Progenitor cell of endocrine pancreas (in vitro differentiated cells): ENCODE data around the gene HOGA1. TPM values are rescaled to one million over a fixed set of nuclear protein-coding genes. Genes with fewer than 3 reads are reported as not detected.
"Not testable (repeated sequence)": the region's sequence is repeated elsewhere in the genome, so short reads cannot be mapped to it uniquely, and the experiment has no call there.

ENCODE experiments used
- DNase-seq: peaks from one replicate; pipeline ENCODE4 v3.0.0; 2021; ENCODE audit warnings: low spot score; ENCODE audit not compliant: unreplicated experiment
- H3K27ac Mint-ChIP-seq: 2 replicates; pipeline ENCODE4 v1.8.0; 2021; ENCODE audit warnings: mild to moderate bottlenecking, moderate library complexity, mixed read lengths
- H3K27me3 Mint-ChIP-seq: 2 replicates; pipeline ENCODE4 v1.8.0; 2021; ENCODE audit warnings: mixed read lengths
- H3K36me3 Mint-ChIP-seq: 2 replicates; pipeline ENCODE4 v1.8.0; 2022; ENCODE audit warnings: mixed read lengths; ENCODE audit not compliant: insufficient read depth
- H3K4me1 Mint-ChIP-seq: 2 replicates; pipeline ENCODE4 v1.8.0; 2021; ENCODE audit warnings: low read depth, mixed read lengths
- H3K4me3 Mint-ChIP-seq: 2 replicates; pipeline ENCODE4 v1.8.0; 2021; ENCODE audit warnings: low read depth, mild to moderate bottlenecking, moderate library complexity, mixed read lengths
- H3K9me3 Mint-ChIP-seq: 2 replicates; pipeline ENCODE4 v1.8.0; 2021; ENCODE audit warnings: low read depth, mixed read lengths
- CTCF ChIP-seq: fragments of 200-600 bp; sonication (generic); IDR thresholded peaks from one replicate; pipeline ENCODE4 v1.5.0; 2021; ENCODE audit warnings: antibody characterized with exemption, mild to moderate bottlenecking; ENCODE audit not compliant: unreplicated experiment
- total RNA-seq: library from RNA; stranded (reverse); gene quantifications from 2 replicates; pipeline ENCODE4 v1.2.1, GENCODE V29; 2021

Gene HOGA1
- total RNA-seq, 1 donor from 2014 or later = 10.5 TPM

- H3K27me3 Mint-ChIP-seq = no peaks in the 10 kb centered on the region
- peaks cover 11% of the 10 kb centered on the region for H3K4me1 Mint-ChIP-seq
- no peak overlapping the region for H3K27ac Mint-ChIP-seq
- no peaks in the 10 kb centered on the region for H3K9me3 Mint-ChIP-seq
- H3K4me3 Mint-ChIP-seq = no peak overlapping the region
- H3K36me3 Mint-ChIP-seq = peaks cover 9% of the 10 kb centered on the region
- DNase-seq = no peak
- TF ChIP-seq CTCF = no peak
These were observed 60.7 kb downstream of the HOGA1 start for GRCh38 chr10:97644936-97645335.

GRCh38 chr10:97647556-97647955 lies 63.4 kb downstream of the HOGA1 start:
- H3K9me3 Mint-ChIP-seq = no peaks in the 10 kb centered on the region
- no peak for TF ChIP-seq CTCF
- H3K4me1 Mint-ChIP-seq = peaks cover 2% of the 10 kb centered on the region
- peaks cover 9% of the 10 kb centered on the region for H3K36me3 Mint-ChIP-seq
- no peaks in the 10 kb centered on the region for H3K27me3 Mint-ChIP-seq
- no peak overlapping the region for H3K27ac Mint-ChIP-seq
- no peak for DNase-seq
- H3K4me3 Mint-ChIP-seq = no peak overlapping the region

GRCh38 chr10:97648562-97649404 lies 64.6 kb downstream of the HOGA1 start:
- no peak for TF ChIP-seq CTCF
- DNase-seq = no peak
- Mint-ChIP-seq H3K4me1 (no peaks in the 10 kb centered on the region), H3K27ac (no peak overlapping the region), H3K27me3 (no peaks in the 10 kb centered on the region), H3K4me3 (no peak overlapping the region), H3K9me3 (no peaks in the 10 kb centered on the region), H3K36me3 (peaks cover 12% of the 10 kb centered on the region)

- H3K4me3 Mint-ChIP-seq, H3K4me1 Mint-ChIP-seq, H3K27ac Mint-ChIP-seq, H3K9me3 Mint-ChIP-seq, H3K27me3 Mint-ChIP-seq, DNase-seq: not testable (repeated sequence)
- peaks cover 12% of the 10 kb centered on the region for H3K36me3 Mint-ChIP-seq
These were observed 65.2 kb downstream of the HOGA1 start for GRCh38 chr10:97649405-97649750.

GRCh38 chr10:97650726-97651125 lies 66.5 kb downstream of the HOGA1 start:
- peaks cover 8% of the 10 kb centered on the region for H3K36me3 Mint-ChIP-seq
- no peak for TF ChIP-seq CTCF
- H3K4me3 Mint-ChIP-seq = no peak overlapping the region
- H3K27me3 Mint-ChIP-seq = no peaks in the 10 kb centered on the region
- DNase-seq = no peak
- H3K27ac Mint-ChIP-seq = no peak overlapping the region
- H3K9me3 Mint-ChIP-seq = no peaks in the 10 kb centered on the region
- no peaks in the 10 kb centered on the region for H3K4me1 Mint-ChIP-seq

- DNase-seq = no peak
- Mint-ChIP-seq H3K27ac (no peak overlapping the region), H3K9me3 (no peaks in the 10 kb centered on the region), H3K27me3 (no peaks in the 10 kb centered on the region), H3K36me3 (peaks cover 9% of the 10 kb centered on the region), H3K4me3 (no peak overlapping the region), H3K4me1 (no peaks in the 10 kb centered on the region)
- no peak for TF ChIP-seq CTCF
These were observed 67.6 kb downstream of the HOGA1 start for GRCh38 chr10:97651773-97652172.
